ENCODE data around the gene RPP25L.

GRCh38 chr9:34577400-34578240 lies 34.3 kb downstream of the RPP25L start:
- TF ChIP-seq POLR2A (IDR thresholded peaks at IDR 0.05) (no peak), CTCF (IDR thresholded peaks at IDR 0.05) (no peak), POLR2AphosphoS5 (IDR thresholded peaks at IDR 0.05; ENCODE audit: insufficient read depth in 1 of 2, low read depth in 1 of 2) (no peak)
